ENCODE results near the gene USP5.
A peak's percentile ranks its signal among the peaks of the same experiment; 100 is the strongest.

Gene USP5

GRCh38 chr12:6817098-6817497 lies 34.9 kb upstream of the USP5 start:
- Histone ChIP-seq H3K27ac (ENCODE audit: low read depth, low read length) (no peak overlapping the region), H4K8ac (ENCODE audit: low read depth, low read length) (no peak overlapping the region), H3K79me2 (ENCODE audit: control insufficient read depth, insufficient read depth, low read length) (no peaks in the 10 kb centered on the region), H3K23ac (ENCODE audit: low read length) (no peak overlapping the region), H2BK5ac (ENCODE audit: low read length) (no peak overlapping the region), H3K79me1 (ENCODE audit: low read length) (no peaks in the 10 kb centered on the region), H3K36me3 (ENCODE audit: control insufficient read depth, insufficient read depth, low read length) (no peaks in the 10 kb centered on the region), H4K5ac (ENCODE audit: low read length) (no peak overlapping the region), H2BK15ac (replicated peaks; ENCODE audit: low read depth) (no peak overlapping the region), H3K4me1 (ENCODE audit: control insufficient read depth, low read depth, low read length) (peaks cover 4% of the 10 kb centered on the region), H3K4me2 (ENCODE audit: low read length) (no peak overlapping the region), H3K56ac (ENCODE audit: low read length) (no peak overlapping the region), H3K27me3 (ENCODE audit: insufficient read depth, low read length, poor library complexity) (no peaks in the 10 kb centered on the region), H2BK120ac (ENCODE audit: low read depth, low read length) (no peak overlapping the region), H2AK5ac (ENCODE audit: low read length) (no peak overlapping the region), H3K4me3 (ENCODE audit: low read length) (no peak overlapping the region), H3K4ac (ENCODE audit: low read depth, low read length) (no peak overlapping the region), H3K18ac (ENCODE audit: low read length) (no peak overlapping the region), H3K9ac (ENCODE audit: low read length) (no peak overlapping the region)
- WGBS (ENCODE audit: extremely low coverage, insufficient coverage, low lambda C conversion rate), result no CpG with 5 or more reads among the region's 8 CpGs
- DNase-seq, result no peak

DNA sequence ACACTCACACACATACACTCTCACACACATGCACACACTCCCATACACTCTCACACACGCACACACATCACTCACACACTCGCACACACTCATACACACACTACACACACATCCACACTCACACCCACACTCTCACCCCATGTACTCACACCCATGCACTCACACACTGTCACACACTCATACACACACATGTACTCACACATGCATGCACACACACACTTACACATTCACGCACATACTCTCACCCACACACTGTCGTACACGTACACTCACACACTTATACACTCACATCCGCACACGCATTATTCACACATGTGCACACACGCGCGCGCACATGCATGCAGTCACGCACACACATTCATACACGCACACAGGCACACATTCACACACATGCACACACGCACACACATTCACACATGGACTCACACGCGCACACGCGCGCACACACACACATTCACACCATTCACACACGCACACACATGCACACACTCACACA lies 34.2 kb upstream of the USP5 start:
- no peak overlapping the region for H3K4ac ChIP-seq (ENCODE audit: low read depth, low read length)
- H3K23ac ChIP-seq (ENCODE audit: low read length), result no peak overlapping the region
- no peak overlapping the region for H4K5ac ChIP-seq (ENCODE audit: low read length)
- H2BK5ac ChIP-seq (ENCODE audit: low read length), result no peak overlapping the region
- H3K56ac ChIP-seq (ENCODE audit: low read length), result peak overlapping the region; percentile 54
- DNase-seq, result no peak
- 100% methylated on average over 14 of the region's 20 CpGs for WGBS (ENCODE audit: extremely low coverage, insufficient coverage, low lambda C conversion rate)
- peak overlapping the region; percentile 5 for H2AK5ac ChIP-seq (ENCODE audit: low read length)
- peaks cover 8% of the 10 kb centered on the region for H3K4me1 ChIP-seq (ENCODE audit: control insufficient read depth, low read depth, low read length)
- H2BK15ac ChIP-seq (replicated peaks; ENCODE audit: low read depth), result no peak overlapping the region
- H3K4me3 ChIP-seq (ENCODE audit: low read length), result no peak overlapping the region
- no peak overlapping the region for H4K8ac ChIP-seq (ENCODE audit: low read depth, low read length)
- H3K27me3 ChIP-seq (ENCODE audit: insufficient read depth, low read length, poor library complexity), result no peaks in the 10 kb centered on the region
- no peaks in the 10 kb centered on the region for H3K79me2 ChIP-seq (ENCODE audit: control insufficient read depth, insufficient read depth, low read length)
- no peak overlapping the region for H3K18ac ChIP-seq (ENCODE audit: low read length)
- H3K36me3 ChIP-seq (ENCODE audit: control insufficient read depth, insufficient read depth, low read length), result no peaks in the 10 kb centered on the region
- H3K27ac ChIP-seq (ENCODE audit: low read depth, low read length), result no peak overlapping the region
- H3K4me2 ChIP-seq (ENCODE audit: low read length), result no peak overlapping the region
- no peaks in the 10 kb centered on the region for H3K79me1 ChIP-seq (ENCODE audit: low read length)
- no peak overlapping the region for H3K9ac ChIP-seq (ENCODE audit: low read length)
- no peak overlapping the region for H2BK120ac ChIP-seq (ENCODE audit: low read depth, low read length)

DNA sequence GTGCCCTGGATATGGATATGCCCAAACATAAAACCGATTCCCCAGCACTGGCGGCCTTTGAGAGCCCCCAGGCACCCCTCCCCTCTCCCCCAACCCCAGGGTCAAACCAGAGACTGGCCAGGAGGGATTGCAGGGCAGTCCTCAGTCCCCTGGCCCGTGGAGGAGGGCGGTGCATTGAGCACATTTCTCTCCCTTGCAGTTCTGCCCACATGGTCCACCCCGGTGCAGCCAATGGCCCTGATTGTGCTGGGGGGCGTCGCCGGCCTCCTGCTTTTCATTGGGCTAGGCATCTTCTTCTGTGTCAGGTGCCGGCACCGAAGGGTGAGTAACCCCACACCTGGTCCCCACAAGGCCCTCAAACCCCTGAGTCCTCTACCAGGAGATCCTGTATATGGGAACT lies 33.7 kb upstream of the USP5 start:
- DNase-seq, result peak; percentile 43
- Histone ChIP-seq H3K79me1 (ENCODE audit: low read length) (no peaks in the 10 kb centered on the region), H2AK5ac (ENCODE audit: low read length) (no peak overlapping the region), H3K4me3 (ENCODE audit: low read length) (no peak overlapping the region), H3K23ac (ENCODE audit: low read length) (no peak overlapping the region), H3K56ac (ENCODE audit: low read length) (no peak overlapping the region), H3K27me3 (ENCODE audit: insufficient read depth, low read length, poor library complexity) (no peaks in the 10 kb centered on the region), H4K8ac (ENCODE audit: low read depth, low read length) (no peak overlapping the region), H2BK120ac (ENCODE audit: low read depth, low read length) (no peak overlapping the region), H3K4ac (ENCODE audit: low read depth, low read length) (no peak overlapping the region), H3K18ac (ENCODE audit: low read length) (no peak overlapping the region), H3K79me2 (ENCODE audit: control insufficient read depth, insufficient read depth, low read length) (no peaks in the 10 kb centered on the region), H2BK15ac (replicated peaks; ENCODE audit: low read depth) (no peak overlapping the region), H3K4me1 (ENCODE audit: control insufficient read depth, low read depth, low read length) (peaks cover 8% of the 10 kb centered on the region), H3K9ac (ENCODE audit: low read length) (no peak overlapping the region), H4K5ac (ENCODE audit: low read length) (no peak overlapping the region), H3K36me3 (ENCODE audit: control insufficient read depth, insufficient read depth, low read length) (no peaks in the 10 kb centered on the region), H3K27ac (ENCODE audit: low read depth, low read length) (no peak overlapping the region), H2BK5ac (ENCODE audit: low read length) (no peak overlapping the region), H3K4me2 (ENCODE audit: low read length) (no peak overlapping the region)
- WGBS (ENCODE audit: extremely low coverage, insufficient coverage, low lambda C conversion rate), result no CpG with 5 or more reads among the region's 10 CpGs

- Histone ChIP-seq H3K9ac (ENCODE audit: low read length) (no peak overlapping the region), H3K79me1 (ENCODE audit: low read length) (no peaks in the 10 kb centered on the region), H3K4ac (ENCODE audit: low read depth, low read length) (no peak overlapping the region), H3K18ac (ENCODE audit: low read length) (no peak overlapping the region), H2BK120ac (ENCODE audit: low read depth, low read length) (no peak overlapping the region), H2AK5ac (ENCODE audit: low read length) (no peak overlapping the region), H3K56ac (ENCODE audit: low read length) (no peak overlapping the region), H3K27ac (ENCODE audit: low read depth, low read length) (no peak overlapping the region), H3K23ac (ENCODE audit: low read length) (no peak overlapping the region), H3K27me3 (ENCODE audit: insufficient read depth, low read length, poor library complexity) (no peaks in the 10 kb centered on the region), H3K4me1 (ENCODE audit: control insufficient read depth, low read depth, low read length) (peaks cover 8% of the 10 kb centered on the region), H3K4me2 (ENCODE audit: low read length) (no peak overlapping the region), H2BK5ac (ENCODE audit: low read length) (no peak overlapping the region), H3K4me3 (ENCODE audit: low read length) (no peak overlapping the region), H4K8ac (ENCODE audit: low read depth, low read length) (no peak overlapping the region), H2BK15ac (replicated peaks; ENCODE audit: low read depth) (no peak overlapping the region), H4K5ac (ENCODE audit: low read length) (no peak overlapping the region), H3K36me3 (ENCODE audit: control insufficient read depth, insufficient read depth, low read length) (no peaks in the 10 kb centered on the region), H3K79me2 (ENCODE audit: control insufficient read depth, insufficient read depth, low read length) (no peaks in the 10 kb centered on the region)
- WGBS (ENCODE audit: extremely low coverage, insufficient coverage, low lambda C conversion rate), result no CpG with 5 or more reads among the region's 5 CpGs
- no peak for DNase-seq
These were observed 33.3 kb upstream of the USP5 start for GRCh38 chr12:6818645-6819044.

- Histone ChIP-seq H3K4me3 (ENCODE audit: low read length) (no peak overlapping the region), H3K56ac (ENCODE audit: low read length) (peak overlapping the region; percentile 44), H3K4ac (ENCODE audit: low read depth, low read length) (no peak overlapping the region), H4K5ac (ENCODE audit: low read length) (no peak overlapping the region), H2BK5ac (ENCODE audit: low read length) (no peak overlapping the region), H3K79me1 (ENCODE audit: low read length) (no peaks in the 10 kb centered on the region), H2BK120ac (ENCODE audit: low read depth, low read length) (no peak overlapping the region), H2BK15ac (replicated peaks; ENCODE audit: low read depth) (no peak overlapping the region), H4K8ac (ENCODE audit: low read depth, low read length) (no peak overlapping the region), H3K27me3 (ENCODE audit: insufficient read depth, low read length, poor library complexity) (no peaks in the 10 kb centered on the region), H3K4me1 (ENCODE audit: control insufficient read depth, low read depth, low read length) (peaks cover 8% of the 10 kb centered on the region), H3K27ac (ENCODE audit: low read depth, low read length) (no peak overlapping the region), H3K18ac (ENCODE audit: low read length) (no peak overlapping the region), H3K9ac (ENCODE audit: low read length) (no peak overlapping the region), H3K79me2 (ENCODE audit: control insufficient read depth, insufficient read depth, low read length) (no peaks in the 10 kb centered on the region), H2AK5ac (ENCODE audit: low read length) (no peak overlapping the region), H3K23ac (ENCODE audit: low read length) (peak overlapping the region; percentile 33), H3K36me3 (ENCODE audit: control insufficient read depth, insufficient read depth, low read length) (no peaks in the 10 kb centered on the region), H3K4me2 (ENCODE audit: low read length) (no peak overlapping the region)
- DNase-seq, result peak; percentile 30
- no CpG with 5 or more reads among the region's 13 CpGs for WGBS (ENCODE audit: extremely low coverage, insufficient coverage, low lambda C conversion rate)
These were observed 32.6 kb upstream of the USP5 start for GRCh38 chr12:6819106-6820030.

All from mesendoderm (in vitro differentiated cells).